SH-SY5Y (cell line): ENCODE measurements around the gene VAPA.

Experiments used
- GATA2 ChIP-seq: IDR thresholded peaks from 2 replicates; pipeline ENCODE4 v1.6.1; 2011; ENCODE audit warnings: mild to moderate bottlenecking, low read depth, low read length
- GATA3 ChIP-seq: IDR thresholded peaks from 2 replicates; pipeline ENCODE4 v1.6.1; 2011; ENCODE audit warnings: low read depth, mild to moderate bottlenecking, low read length, moderate library complexity

GRCh38 chr18:9933865-9934264 is 20.0 kb downstream of the VAPA start:
- no peak for TF ChIP-seq GATA2
- no peak for TF ChIP-seq GATA3
